Liver (tissue), 9 donors: Measurements from ENCODE around the gene AP5Z1. TPM values are rescaled to one million over a fixed set of nuclear protein-coding genes. Genes with fewer than 3 reads are reported as not detected.
"Not testable (repeated sequence)": the region's sequence is repeated elsewhere in the genome, so short reads cannot be mapped to it uniquely, and the experiment has no call there.

Experiments
- DNase-seq: peaks from one replicate; pipeline ENCODE4 v3.0.0-alpha.2; 2017; ENCODE audit warnings: low spot score
- H3K27ac ChIP-seq, 2 donors: one replicate each; pipeline ENCODE4 v1.7.0; 2013; ENCODE audit warnings: inconsistent platforms in 2 of 2, low read length in 2 of 2, control low read depth in 1 of 2, low read depth in 1 of 2, mild to moderate bottlenecking in 1 of 2
- H3K27me3 ChIP-seq, 4 donors: one replicate each; pipeline versions ENCODE4 v1.6.1 to v1.7.0; 2013; ENCODE audit warnings: low read length in 3 of 4, inconsistent platforms in 1 of 4, mild to moderate bottlenecking in 1 of 4, moderate library complexity in 1 of 4; ENCODE audit not compliant: control insufficient read depth in 4 of 4, insufficient read depth in 4 of 4
- H3K36me3 ChIP-seq, 4 donors: one replicate each; pipeline versions ENCODE4 v1.6.1 to v1.7.0; 2013; ENCODE audit warnings: low read length in 3 of 4, mild to moderate bottlenecking in 3 of 4, low read depth in 1 of 4, moderate library complexity in 1 of 4; ENCODE audit not compliant: control insufficient read depth in 4 of 4, insufficient read depth in 3 of 4
- H3K4me1 ChIP-seq, 4 donors: one replicate each; pipeline versions ENCODE4 v1.6.1 to v1.7.0; 2013; ENCODE audit warnings: low read length in 3 of 4, mild to moderate bottlenecking in 3 of 4, moderate library complexity in 1 of 4; ENCODE audit not compliant: control insufficient read depth in 4 of 4, insufficient read depth in 4 of 4
- H3K4me3 ChIP-seq, 3 donors: one replicate each; pipeline versions ENCODE4 v1.6.1 to v1.7.0; 2013; ENCODE audit warnings: low read length in 3 of 3, control low read depth in 1 of 3, low read depth in 1 of 3, mild to moderate bottlenecking in 1 of 3
- H3K9ac ChIP-seq, 2 donors: one replicate each; pipeline ENCODE4 v1.7.0; 2013; ENCODE audit warnings: low read length in 2 of 2, mild to moderate bottlenecking in 2 of 2, moderate library complexity in 2 of 2, control low read depth in 1 of 2, low read depth in 1 of 2
- H3K9me3 ChIP-seq, 4 donors: one replicate each; pipeline versions ENCODE4 v1.6.1 to v1.7.0; 2013; ENCODE audit warnings: low read length in 3 of 4; ENCODE audit not compliant: control insufficient read depth in 4 of 4
- FOXA1 ChIP-seq: IDR thresholded peaks from 2 replicates; pipeline ENCODE4 v1.6.1; 2016; ENCODE audit warnings: antibody characterized with exemption
- FOXA2 ChIP-seq: IDR thresholded peaks from 2 replicates; pipeline ENCODE4 v1.6.1; 2016; ENCODE audit warnings: antibody characterized with exemption
- GABPA ChIP-seq, 2 donors: IDR thresholded peaks in 1 of 2; conservative IDR thresholded peaks in 1 of 2; 2 replicates each; pipeline ENCODE4 v1.6.1; 2016; ENCODE audit warnings: antibody characterized with exemption in 2 of 2, mild to moderate bottlenecking in 1 of 2, moderate library complexity in 1 of 2
- HNF4A ChIP-seq, 2 donors: conservative IDR thresholded peaks; 2 replicates each; pipeline ENCODE4 v1.6.1; 2016; ENCODE audit warnings: antibody characterized with exemption in 2 of 2, mild to moderate bottlenecking in 2 of 2
- JUND ChIP-seq, 2 donors: IDR thresholded peaks; 2 replicates each; pipeline ENCODE4 v1.6.1; 2016; ENCODE audit warnings: antibody characterized with exemption in 2 of 2
- RAD21 ChIP-seq, 2 donors: IDR thresholded peaks; 2 replicates each; pipeline ENCODE4 v1.6.1; 2016; ENCODE audit warnings: antibody characterized with exemption in 2 of 2, mild to moderate bottlenecking in 2 of 2
- RXRA ChIP-seq, 2 donors: IDR thresholded peaks; 2 replicates each; pipeline ENCODE4 v1.6.1; 2017 to 2018; ENCODE audit warnings: antibody characterized with exemption in 2 of 2, mild to moderate bottlenecking in 1 of 2
- SP1 ChIP-seq: IDR thresholded peaks from 2 replicates; pipeline ENCODE4 v1.6.1; 2018; ENCODE audit warnings: antibody characterized with exemption, mild to moderate bottlenecking
- YY1 ChIP-seq: IDR thresholded peaks from 2 replicates; pipeline ENCODE4 v1.6.1; 2016; ENCODE audit warnings: antibody characterized with exemption, mild to moderate bottlenecking
- WGBS: extraction: QIAGEN DNeasy Blood & Tissue Kit; methylation state at CpG from one replicate; pipeline ENCODE4 v1.1.7; 2013; 5-methylcytosine and 5-hydroxymethylcytosine counted together
- polyA plus RNA-seq, 2 donors: library from polyadenylated mRNA; stranded (reverse) in 1 of 2; unstranded in 1 of 2; fragments of 200-250 nt in 1 of 2; fragments of >200 nt in 1 of 2; fragmentation: Nextera tagmentation in 1 of 2; extraction: Ambion mirVana in 1 of 2; gene quantifications; one replicate each; pipeline versions ENCODE4 v1.2.1 to v1.2.3, GENCODE V29; 2013 to 2015
- total RNA-seq, 2 donors: library from RNA; depleted of rRNA; stranded (reverse); fragments of >200 nt; gene quantifications; one replicate each; pipeline ENCODE4 v1.2.3, GENCODE V29; 2014
- TF ChIP-seq, protein P1 (sequence below): IDR thresholded peaks from 2 replicates; pipeline ENCODE4 v1.6.1; 2016; ENCODE audit warnings: antibody characterized with exemption
- TF ChIP-seq, protein P2 (sequence below): fragments of 150-350 bp; IDR thresholded peaks from 2 replicates; pipeline ENCODE4 v1.5.1; 2017; ENCODE audit warnings: improper control_type of control experiment, low read depth, low read length; ENCODE audit not compliant: missing input control
- TF ChIP-seq, protein P3 (sequence below): IDR thresholded peaks from 2 replicates; pipeline ENCODE4 v1.6.1; 2016; ENCODE audit warnings: antibody characterized with exemption, mild to moderate bottlenecking
- TF ChIP-seq, protein P4 (sequence below): IDR thresholded peaks from 2 replicates; pipeline ENCODE4 v1.6.1; 2016; ENCODE audit warnings: antibody characterized with exemption
- donor health status: healthy.
- donor health status: healthy.
- donor health status: healthy.
- donor health status: healthy.
- donor health status: healthy.

The AP5Z1 gene
- total and polyA plus RNA-seq, 4 donors, result 10.2 to 16.0 (median 14.2) TPM

DNA sequence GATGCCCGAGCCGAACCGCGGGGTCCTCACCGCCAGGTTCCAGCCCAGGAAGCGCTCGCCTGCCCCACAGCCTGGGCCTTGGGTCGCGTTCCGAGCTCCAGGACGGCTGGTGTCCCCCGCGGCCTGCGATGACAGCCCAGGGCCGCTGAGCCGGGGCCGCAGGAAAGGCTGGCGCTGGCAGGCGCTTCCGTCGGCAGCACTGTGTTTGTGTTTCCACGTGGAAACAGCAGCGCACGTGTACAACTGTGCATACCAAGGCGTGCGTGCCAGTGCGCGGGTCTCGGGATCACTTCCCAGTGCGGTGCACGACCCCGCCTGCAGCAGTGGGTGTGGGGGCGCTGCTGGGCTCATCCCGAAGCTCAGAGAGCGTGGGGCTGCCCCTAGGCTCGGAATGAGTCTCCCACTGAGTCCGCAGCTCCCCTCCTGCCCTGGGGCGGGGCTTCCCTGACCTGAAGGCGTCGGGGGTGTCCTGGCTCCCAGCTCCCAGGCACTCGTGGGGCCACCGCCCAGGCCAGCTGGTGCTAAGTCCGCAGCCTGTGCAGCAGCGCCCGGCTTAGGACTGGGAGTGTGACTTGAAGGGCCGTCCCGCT is 17.2 kb downstream of the AP5Z1 start (continued):
- TF ChIP-seq HNF4A (conservative IDR thresholded peaks at IDR 0.05), result no peak
- TF ChIP-seq, protein P1, sequence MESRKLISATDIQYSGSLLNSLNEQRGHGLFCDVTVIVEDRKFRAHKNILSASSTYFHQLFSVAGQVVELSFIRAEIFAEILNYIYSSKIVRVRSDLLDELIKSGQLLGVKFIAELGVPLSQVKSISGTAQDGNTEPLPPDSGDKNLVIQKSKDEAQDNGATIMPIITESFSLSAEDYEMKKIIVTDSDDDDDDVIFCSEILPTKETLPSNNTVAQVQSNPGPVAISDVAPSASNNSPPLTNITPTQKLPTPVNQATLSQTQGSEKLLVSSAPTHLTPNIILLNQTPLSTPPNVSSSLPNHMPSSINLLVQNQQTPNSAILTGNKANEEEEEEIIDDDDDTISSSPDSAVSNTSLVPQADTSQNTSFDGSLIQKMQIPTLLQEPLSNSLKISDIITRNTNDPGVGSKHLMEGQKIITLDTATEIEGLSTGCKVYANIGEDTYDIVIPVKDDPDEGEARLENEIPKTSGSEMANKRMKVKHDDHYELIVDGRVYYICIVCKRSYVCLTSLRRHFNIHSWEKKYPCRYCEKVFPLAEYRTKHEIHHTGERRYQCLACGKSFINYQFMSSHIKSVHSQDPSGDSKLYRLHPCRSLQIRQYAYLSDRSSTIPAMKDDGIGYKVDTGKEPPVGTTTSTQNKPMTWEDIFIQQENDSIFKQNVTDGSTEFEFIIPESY, result no peak

DNA sequence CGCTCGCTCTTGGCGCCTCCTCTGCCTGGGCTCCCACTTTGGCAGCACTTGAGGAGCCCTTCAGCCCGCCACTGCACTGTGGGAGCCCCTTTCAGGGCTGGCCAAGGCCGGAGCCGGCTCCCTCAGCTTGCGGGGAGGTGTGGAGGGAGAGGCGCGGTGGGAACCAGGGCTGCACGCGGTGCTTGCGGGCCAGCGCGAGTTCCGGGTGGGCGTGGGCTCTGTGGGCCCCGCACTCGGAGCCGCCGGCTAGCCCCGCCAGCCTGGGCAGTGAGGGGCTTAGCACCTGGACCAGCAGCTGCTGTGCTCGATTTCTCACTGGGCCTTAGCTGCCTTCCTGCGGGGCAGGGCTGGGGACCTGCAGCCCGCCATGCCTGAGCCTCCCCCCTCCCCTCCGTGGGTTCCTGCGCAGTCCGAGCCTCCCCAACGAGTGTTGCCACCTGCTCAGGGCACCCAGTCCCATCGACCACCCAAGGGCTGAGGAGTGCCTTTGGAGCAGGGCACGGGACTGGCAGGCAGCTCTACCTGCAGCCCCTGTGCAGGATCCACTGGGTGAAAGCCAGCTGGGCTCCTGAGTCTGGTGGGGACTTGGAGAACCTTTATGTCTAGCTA is 18.1 kb downstream of the AP5Z1 start:
- WGBS, result 98% methylated on average over 30 of the region's 30 CpGs
- DNase-seq, H3K4me1 ChIP-seq: not testable (repeated sequence)

DNA sequence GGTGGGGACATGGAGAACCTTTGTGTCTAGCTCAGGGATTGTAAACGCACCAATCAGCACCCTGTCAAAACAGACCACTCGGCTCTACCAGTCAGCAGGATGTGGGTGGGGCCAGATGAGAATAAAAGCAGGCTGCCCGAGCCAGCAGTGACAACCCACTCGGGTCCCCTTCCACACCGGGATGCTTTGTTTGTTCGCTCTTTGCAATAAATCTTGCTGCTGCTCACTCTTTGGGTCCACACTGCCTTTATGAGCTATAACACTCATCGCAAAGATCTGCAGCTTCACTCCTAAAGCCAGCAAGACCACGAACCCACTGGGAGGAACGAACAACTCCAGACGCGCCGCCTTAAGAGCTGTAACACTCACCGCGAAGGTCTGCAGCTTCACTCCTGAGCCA is 18.7 kb downstream of the AP5Z1 start:
- not testable (repeated sequence) for H3K4me1 ChIP-seq, H3K9ac ChIP-seq, H3K9me3 ChIP-seq, H3K27ac ChIP-seq, H3K4me3 ChIP-seq, DNase-seq, H3K27me3 ChIP-seq
- 91% methylated on average over 14 of the region's 14 CpGs for WGBS
- H3K36me3 ChIP-seq, result peaks cover 4 to 26% (median 12%) of the 10 kb centered on the region in 4 donors

More for the DNA sequence above, 18.1 kb downstream of the AP5Z1 start:
- not testable (repeated sequence) for H3K9ac ChIP-seq, H3K27me3 ChIP-seq, H3K27ac ChIP-seq, H3K4me3 ChIP-seq, H3K9me3 ChIP-seq
- H3K36me3 ChIP-seq, result peaks cover 4 to 32% (median 14%) of the 10 kb centered on the region in 4 donors

DNA sequence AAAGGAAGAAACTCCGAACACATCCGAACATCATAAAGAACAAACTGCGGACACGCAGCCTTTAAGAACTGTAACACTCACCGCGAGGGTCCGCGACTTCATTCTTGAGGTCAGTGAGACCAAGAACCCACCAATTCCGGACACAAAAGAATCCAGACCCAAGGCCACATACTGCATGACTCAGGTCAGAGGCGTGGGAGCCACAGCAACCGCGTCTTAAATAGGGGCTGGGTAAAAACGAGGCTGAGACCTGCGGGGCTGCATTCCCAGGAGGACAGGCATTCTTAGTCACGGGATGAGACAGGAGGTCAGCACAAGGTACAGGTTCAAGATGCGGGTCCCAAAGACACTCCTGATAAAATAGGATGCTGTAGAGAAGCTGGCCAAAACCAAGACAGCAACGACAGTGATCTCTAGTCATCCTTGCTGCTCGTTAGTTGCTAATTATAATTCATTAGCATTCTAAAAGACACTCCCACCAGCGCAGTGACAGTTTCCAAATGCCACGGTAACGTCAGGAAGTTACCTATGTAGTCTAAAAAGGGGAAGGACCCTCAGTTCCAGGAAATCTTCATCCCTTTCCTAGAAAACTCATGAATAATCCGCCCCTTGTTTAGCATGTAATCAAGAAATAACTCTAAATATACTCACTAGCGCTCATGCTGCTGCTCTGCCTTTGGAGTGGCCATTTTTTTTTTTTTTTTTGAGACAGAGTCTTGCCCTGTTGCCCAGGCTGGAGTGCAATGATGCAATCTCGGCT is 19.3 kb downstream of the AP5Z1 start:
- 91% methylated on average over 24 of the region's 24 CpGs for WGBS
- H3K36me3 ChIP-seq, result peaks cover 4 to 20% (median 11%) of the 10 kb centered on the region in 4 donors
- H3K4me3 ChIP-seq, result no peak overlapping the region
- H3K9ac ChIP-seq, result no peak overlapping the region
- no peaks in the 10 kb centered on the region for H3K27me3 ChIP-seq
- no peak for DNase-seq
- H3K4me1 ChIP-seq, result peaks cover 0 to 3% (median 0%) of the 10 kb centered on the region in 4 donors
- no peak overlapping the region for H3K27ac ChIP-seq
- H3K9me3 ChIP-seq, result no peaks in the 10 kb centered on the region
- TF ChIP-seq JUND (IDR thresholded peaks at IDR 0.05) (no peak), RXRA (IDR thresholded peaks at IDR 0.05) (no peak), HNF4A (conservative IDR thresholded peaks at IDR 0.05) (no peak), GABPA (IDR thresholded peaks at IDR 0.05 in 1 of 2, conservative IDR thresholded peaks at IDR 0.05 in 1 of 2) (no peak), FOXA1 (no peak), SP1 (no peak), FOXA2 (no peak), YY1 (no peak), RAD21 (IDR thresholded peaks at IDR 0.05) (no peak)
- TF ChIP-seq, protein P2, sequence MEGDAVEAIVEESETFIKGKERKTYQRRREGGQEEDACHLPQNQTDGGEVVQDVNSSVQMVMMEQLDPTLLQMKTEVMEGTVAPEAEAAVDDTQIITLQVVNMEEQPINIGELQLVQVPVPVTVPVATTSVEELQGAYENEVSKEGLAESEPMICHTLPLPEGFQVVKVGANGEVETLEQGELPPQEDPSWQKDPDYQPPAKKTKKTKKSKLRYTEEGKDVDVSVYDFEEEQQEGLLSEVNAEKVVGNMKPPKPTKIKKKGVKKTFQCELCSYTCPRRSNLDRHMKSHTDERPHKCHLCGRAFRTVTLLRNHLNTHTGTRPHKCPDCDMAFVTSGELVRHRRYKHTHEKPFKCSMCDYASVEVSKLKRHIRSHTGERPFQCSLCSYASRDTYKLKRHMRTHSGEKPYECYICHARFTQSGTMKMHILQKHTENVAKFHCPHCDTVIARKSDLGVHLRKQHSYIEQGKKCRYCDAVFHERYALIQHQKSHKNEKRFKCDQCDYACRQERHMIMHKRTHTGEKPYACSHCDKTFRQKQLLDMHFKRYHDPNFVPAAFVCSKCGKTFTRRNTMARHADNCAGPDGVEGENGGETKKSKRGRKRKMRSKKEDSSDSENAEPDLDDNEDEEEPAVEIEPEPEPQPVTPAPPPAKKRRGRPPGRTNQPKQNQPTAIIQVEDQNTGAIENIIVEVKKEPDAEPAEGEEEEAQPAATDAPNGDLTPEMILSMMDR, result no peak
- TF ChIP-seq, protein P3, sequence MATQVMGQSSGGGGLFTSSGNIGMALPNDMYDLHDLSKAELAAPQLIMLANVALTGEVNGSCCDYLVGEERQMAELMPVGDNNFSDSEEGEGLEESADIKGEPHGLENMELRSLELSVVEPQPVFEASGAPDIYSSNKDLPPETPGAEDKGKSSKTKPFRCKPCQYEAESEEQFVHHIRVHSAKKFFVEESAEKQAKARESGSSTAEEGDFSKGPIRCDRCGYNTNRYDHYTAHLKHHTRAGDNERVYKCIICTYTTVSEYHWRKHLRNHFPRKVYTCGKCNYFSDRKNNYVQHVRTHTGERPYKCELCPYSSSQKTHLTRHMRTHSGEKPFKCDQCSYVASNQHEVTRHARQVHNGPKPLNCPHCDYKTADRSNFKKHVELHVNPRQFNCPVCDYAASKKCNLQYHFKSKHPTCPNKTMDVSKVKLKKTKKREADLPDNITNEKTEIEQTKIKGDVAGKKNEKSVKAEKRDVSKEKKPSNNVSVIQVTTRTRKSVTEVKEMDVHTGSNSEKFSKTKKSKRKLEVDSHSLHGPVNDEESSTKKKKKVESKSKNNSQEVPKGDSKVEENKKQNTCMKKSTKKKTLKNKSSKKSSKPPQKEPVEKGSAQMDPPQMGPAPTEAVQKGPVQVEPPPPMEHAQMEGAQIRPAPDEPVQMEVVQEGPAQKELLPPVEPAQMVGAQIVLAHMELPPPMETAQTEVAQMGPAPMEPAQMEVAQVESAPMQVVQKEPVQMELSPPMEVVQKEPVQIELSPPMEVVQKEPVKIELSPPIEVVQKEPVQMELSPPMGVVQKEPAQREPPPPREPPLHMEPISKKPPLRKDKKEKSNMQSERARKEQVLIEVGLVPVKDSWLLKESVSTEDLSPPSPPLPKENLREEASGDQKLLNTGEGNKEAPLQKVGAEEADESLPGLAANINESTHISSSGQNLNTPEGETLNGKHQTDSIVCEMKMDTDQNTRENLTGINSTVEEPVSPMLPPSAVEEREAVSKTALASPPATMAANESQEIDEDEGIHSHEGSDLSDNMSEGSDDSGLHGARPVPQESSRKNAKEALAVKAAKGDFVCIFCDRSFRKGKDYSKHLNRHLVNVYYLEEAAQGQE, result no peak
- TF ChIP-seq, protein P1, result no peak
- TF ChIP-seq, protein P4, sequence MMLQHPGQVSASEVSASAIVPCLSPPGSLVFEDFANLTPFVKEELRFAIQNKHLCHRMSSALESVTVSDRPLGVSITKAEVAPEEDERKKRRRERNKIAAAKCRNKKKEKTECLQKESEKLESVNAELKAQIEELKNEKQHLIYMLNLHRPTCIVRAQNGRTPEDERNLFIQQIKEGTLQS, result no peak
